ENCODE results near the gene ZNF804B.

DNA sequence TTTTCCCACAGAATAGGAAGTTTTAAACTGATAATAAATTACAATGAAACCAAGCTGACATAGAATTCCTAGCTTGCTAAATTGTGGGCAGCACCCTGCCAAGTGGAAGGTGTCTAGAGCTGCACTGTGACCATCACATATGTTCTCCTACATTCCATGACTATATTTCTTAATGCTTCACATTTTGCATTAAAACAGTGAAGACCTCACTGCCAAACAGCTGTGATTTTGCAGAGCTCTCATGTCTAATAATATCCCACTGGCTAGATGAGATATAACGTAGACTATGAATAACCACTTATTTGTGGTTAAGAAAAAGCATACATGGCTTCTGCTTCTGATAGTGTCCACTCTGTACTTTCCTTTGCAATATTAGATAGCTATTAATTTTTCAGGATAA, 264.4 kb downstream of the ZNF804B start:
- TF ChIP-seq, protein P1, sequence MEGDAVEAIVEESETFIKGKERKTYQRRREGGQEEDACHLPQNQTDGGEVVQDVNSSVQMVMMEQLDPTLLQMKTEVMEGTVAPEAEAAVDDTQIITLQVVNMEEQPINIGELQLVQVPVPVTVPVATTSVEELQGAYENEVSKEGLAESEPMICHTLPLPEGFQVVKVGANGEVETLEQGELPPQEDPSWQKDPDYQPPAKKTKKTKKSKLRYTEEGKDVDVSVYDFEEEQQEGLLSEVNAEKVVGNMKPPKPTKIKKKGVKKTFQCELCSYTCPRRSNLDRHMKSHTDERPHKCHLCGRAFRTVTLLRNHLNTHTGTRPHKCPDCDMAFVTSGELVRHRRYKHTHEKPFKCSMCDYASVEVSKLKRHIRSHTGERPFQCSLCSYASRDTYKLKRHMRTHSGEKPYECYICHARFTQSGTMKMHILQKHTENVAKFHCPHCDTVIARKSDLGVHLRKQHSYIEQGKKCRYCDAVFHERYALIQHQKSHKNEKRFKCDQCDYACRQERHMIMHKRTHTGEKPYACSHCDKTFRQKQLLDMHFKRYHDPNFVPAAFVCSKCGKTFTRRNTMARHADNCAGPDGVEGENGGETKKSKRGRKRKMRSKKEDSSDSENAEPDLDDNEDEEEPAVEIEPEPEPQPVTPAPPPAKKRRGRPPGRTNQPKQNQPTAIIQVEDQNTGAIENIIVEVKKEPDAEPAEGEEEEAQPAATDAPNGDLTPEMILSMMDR (IDR thresholded peaks at IDR 0.05; ENCODE audit: insufficient read depth, low read length), result no peak
- no peak for TF ChIP-seq GABPA (IDR thresholded peaks at IDR 0.05; ENCODE audit: low read depth)
